ENCODE measurements around the gene CCDC171.

GRCh38 chr9:15724612-15725011, 171.8 kb downstream of the CCDC171 start:
- TF ChIP-seq MAX (CRISPR knock-in tag; IDR thresholded peaks at IDR 0.05), result no peak
- no peak for TF ChIP-seq CBFB (CRISPR knock-in tag; IDR thresholded peaks at IDR 0.05; ENCODE audit: low read depth)
- no peak for TF ChIP-seq MYBL2 (CRISPR knock-in tag; IDR thresholded peaks at IDR 0.05)
- TF ChIP-seq MXD4 (CRISPR knock-in tag; IDR thresholded peaks at IDR 0.05; ENCODE audit: borderline replicate concordance), result no peak
- TF ChIP-seq FOXJ3 (CRISPR knock-in tag; IDR thresholded peaks at IDR 0.05; ENCODE audit: borderline replicate concordance), result no peak
- no peak for TF ChIP-seq CTCF (IDR thresholded peaks at IDR 0.05)
- TF ChIP-seq TEAD4 (CRISPR knock-in tag; IDR thresholded peaks at IDR 0.05), result no peak
- TF ChIP-seq, protein P1, sequence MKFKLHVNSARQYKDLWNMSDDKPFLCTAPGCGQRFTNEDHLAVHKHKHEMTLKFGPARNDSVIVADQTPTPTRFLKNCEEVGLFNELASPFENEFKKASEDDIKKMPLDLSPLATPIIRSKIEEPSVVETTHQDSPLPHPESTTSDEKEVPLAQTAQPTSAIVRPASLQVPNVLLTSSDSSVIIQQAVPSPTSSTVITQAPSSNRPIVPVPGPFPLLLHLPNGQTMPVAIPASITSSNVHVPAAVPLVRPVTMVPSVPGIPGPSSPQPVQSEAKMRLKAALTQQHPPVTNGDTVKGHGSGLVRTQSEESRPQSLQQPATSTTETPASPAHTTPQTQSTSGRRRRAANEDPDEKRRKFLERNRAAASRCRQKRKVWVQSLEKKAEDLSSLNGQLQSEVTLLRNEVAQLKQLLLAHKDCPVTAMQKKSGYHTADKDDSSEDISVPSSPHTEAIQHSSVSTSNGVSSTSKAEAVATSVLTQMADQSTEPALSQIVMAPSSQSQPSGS (CRISPR knock-in tag; IDR thresholded peaks at IDR 0.05; ENCODE audit: borderline replicate concordance, low read depth), result no peak
- TF ChIP-seq JUN (CRISPR knock-in tag; IDR thresholded peaks at IDR 0.05), result no peak
- TF ChIP-seq NFE2L1 (CRISPR knock-in tag; IDR thresholded peaks at IDR 0.05), result no peak
- TF ChIP-seq NR3C1 (CRISPR knock-in tag; conservative IDR thresholded peaks at IDR 0.05; ENCODE audit: low read depth), result no peak
